B cell (primary cell): ENCODE results near the gene LANCL1. TPM values are rescaled to one million over a fixed set of nuclear protein-coding genes. Genes with fewer than 3 reads are reported as not detected.
A peak's percentile ranks its signal among the peaks of the same experiment; 100 is the strongest.

Experiments
- ATAC-seq: fragments of 200-7000 bp; cut with Tn5 transposase; one replicate; pipeline ENCODE4 v1.10.0; 2021; ENCODE audit warnings: low read depth, mild to moderate bottlenecking, moderate number of reproducible peaks, moderate library complexity
- CTCF ChIA-PET: fragments of 350-600 bp; sonication (Branson Sonifier 250); formaldehyde crosslinking; loops from one replicate; lab custom pipeline; 2021; ENCODE audit warnings: antibody characterized with exemption, inconsistent platforms; lab: Charles Lee
- POLR2A ChIA-PET: fragments of 350-600 bp; sonication (Branson Sonifier 250); formaldehyde crosslinking; loops from one replicate; lab custom pipeline; 2021; ENCODE audit warnings: antibody characterized with exemption; lab: Charles Lee
- DNase-seq: peaks from one replicate; pipeline ENCODE4 v3.0.0; 2013
- H2AFZ ChIP-seq: 2 replicates; pipeline ENCODE4 v1.6.1; 2012; ENCODE audit warnings: mild to moderate bottlenecking, low read depth, low read length; ENCODE audit not compliant: insufficient read depth, poor library complexity, severe bottlenecking
- H3K27ac ChIP-seq, 2 donors: 1 replicate in 1 of 2; 2 replicates in 1 of 2; pipeline ENCODE4 v1.5.1; 2012 to 2013; ENCODE audit warnings: low read length in 2 of 2, mild to moderate bottlenecking in 2 of 2, moderate library complexity in 1 of 2
- H3K27me3 ChIP-seq, 4 experiments: fragments of 200-600 bp in 1 of 4; sonication (generic) in 1 of 4; replicated peaks in 1 of 4; 1 replicate in 2 of 4; 2 replicates in 2 of 4; pipeline versions ENCODE4 v1.6.1 to v1.7.0; 2013 to 2016; ENCODE audit warnings: low read length in 3 of 4, mild to moderate bottlenecking in 2 of 4, mixed read lengths in 1 of 4, moderate library complexity in 1 of 4; ENCODE audit not compliant: insufficient read depth in 4 of 4, control insufficient read depth in 3 of 4; ENCODE audit errors: control extremely low read depth in 1 of 4
- H3K36me3 ChIP-seq, 2 experiments: replicated peaks in 1 of 2; 1 replicate in 1 of 2; 2 replicates in 1 of 2; pipeline versions ENCODE4 v1.6.1 to v1.7.1; 2013; ENCODE audit warnings: low read length in 1 of 2; ENCODE audit not compliant: insufficient read depth in 2 of 2, control insufficient read depth in 1 of 2; ENCODE audit errors: control extremely low read depth in 1 of 2, extremely low read depth in 1 of 2
- H3K4me1 ChIP-seq, 2 donors: fragments of 200-600 bp in 1 of 2; sonication (generic) in 1 of 2; 1 replicate in 1 of 2; 2 replicates in 1 of 2; pipeline versions ENCODE4 v1.5.1 to v1.6.1; 2013 to 2017; ENCODE audit warnings: low read length in 2 of 2; ENCODE audit not compliant: control insufficient read depth in 2 of 2, insufficient read depth in 2 of 2
- H3K4me2 ChIP-seq: replicated peaks from 2 replicates; pipeline ENCODE3; 2012; ENCODE audit warnings: mild to moderate bottlenecking, low read depth, low read length; ENCODE audit not compliant: poor library complexity, severe bottlenecking
- H3K4me3 ChIP-seq, 5 experiments: fragments of 200-600 bp in 1 of 5; sonication (generic) in 1 of 5; 1 replicate in 3 of 5; 2 replicates in 2 of 5; pipeline versions ENCODE4 v1.5.1 to v1.7.0; 2011 to 2016; ENCODE audit warnings: low read length in 4 of 5, mild to moderate bottlenecking in 4 of 5, low read depth in 2 of 5, control low read depth in 1 of 5, moderate library complexity in 1 of 5; ENCODE audit not compliant: insufficient read depth in 1 of 5; ENCODE audit errors: control extremely low read depth in 1 of 5, extremely low read depth in 1 of 5
- H3K79me2 ChIP-seq: fragments of 200-600 bp; sonication (generic); one replicate; pipeline ENCODE4 v1.6.0; 2016; ENCODE audit warnings: low read length; ENCODE audit not compliant: control insufficient read depth, insufficient read depth
- H3K9ac ChIP-seq: fragments of 200-600 bp; sonication (generic); 2 replicates; pipeline ENCODE4 v1.6.1; 2017; ENCODE audit warnings: mild to moderate bottlenecking, low read length, moderate library complexity
- H3K9me3 ChIP-seq, 3 donors: one replicate each; pipeline versions ENCODE4 v1.6.1 to v1.7.1; 2013; ENCODE audit warnings: low read length in 2 of 3; ENCODE audit not compliant: control insufficient read depth in 2 of 3, insufficient read depth in 1 of 3; ENCODE audit errors: control extremely low read depth in 1 of 3
- H4K20me1 ChIP-seq: 2 replicates; pipeline ENCODE4 v1.6.0; 2012; ENCODE audit warnings: mild to moderate bottlenecking, low read length; ENCODE audit not compliant: insufficient read depth, control insufficient read depth, poor library complexity, severe bottlenecking
- H3K27ac Mint-ChIP-seq: one replicate; pipeline ENCODE4 v1.8.0; 2021; ENCODE audit warnings: mixed read lengths
- H3K27me3 Mint-ChIP-seq: one replicate; pipeline ENCODE4 v1.8.0; 2021; ENCODE audit warnings: mixed read lengths
- H3K4me1 Mint-ChIP-seq: one replicate; pipeline ENCODE4 v1.8.0; 2021; ENCODE audit warnings: mixed read lengths
- H3K4me3 Mint-ChIP-seq: one replicate; pipeline ENCODE4 v1.8.0; 2021; ENCODE audit warnings: mixed read lengths
- H3K9me3 Mint-ChIP-seq: one replicate; pipeline ENCODE4 v1.8.0; 2022; ENCODE audit warnings: mixed read lengths; ENCODE audit not compliant: insufficient read depth
- EZH2 ChIP-seq: IDR thresholded peaks from 2 replicates; pipeline ENCODE4 v1.6.1; 2012; ENCODE audit warnings: borderline replicate concordance, low read depth, mild to moderate bottlenecking, moderate library complexity, low read length; ENCODE audit not compliant: insufficient read depth, poor library complexity, severe bottlenecking
- WGBS: methylation state at CpG from one replicate; pipeline ENCODE4 v1.1.5; 2013; ENCODE audit warnings: missing lambda C conversion rate; ENCODE audit not compliant: insufficient coverage; 5-methylcytosine and 5-hydroxymethylcytosine counted together
- intact Hi-C: fragments of 100-400 bp; cut with micrococcal nuclease; formaldehyde crosslinking; loops from one replicate; pipeline ENCODE4 v1.10.0; 2022
- polyA plus RNA-seq: library from polyadenylated mRNA; depleted of rRNA; stranded (reverse); fragments of >200 nt; gene quantifications from 2 replicates; pipeline ENCODE4 v1.2.3, GENCODE V29; 2012
- total RNA-seq, 2 donors: library from RNA; stranded (reverse); fragments of 120-200 nt in 1 of 2; gene quantifications; 1 replicate in 1 of 2; 2 replicates in 1 of 2; pipeline versions ENCODE4 v1.2.3 to v1.2.4, GENCODE V29; 2013 to 2022
- TF ChIP-seq, protein P1 (sequence below): fragments of 200-600 bp; IDR thresholded peaks from one replicate; pipeline ENCODE4 v1.8.0; 2022; ENCODE audit warnings: antibody characterized with exemption, mild to moderate bottlenecking

The LANCL1 gene
- total and polyA plus RNA-seq, 2 donors (not counting 1 experiment from before 2014, with no cell fraction given), result 14.8 to 30.0 TPM

- Histone ChIP-seq H3K27ac (no peak overlapping the region), H3K27me3 (peaks cover 0 to 19% (median 4%) of the 10 kb centered on the region in 4 experiments), H3K4me2 (peak overlapping the region; percentile 57), H3K9me3 (peaks cover 0 to 23% (median 0%) of the 10 kb centered on the region in 3 donors), H3K4me3 (peak overlapping the region in 1 of 5 experiments; percentile 15), H3K36me3 (no peaks in the 10 kb centered on the region), H3K79me2 (no peaks in the 10 kb centered on the region), H2AFZ (peak overlapping the region; percentile 37), H4K20me1 (no peaks in the 10 kb centered on the region), H3K4me1 (peaks cover 0 to 5% of the 10 kb centered on the region in 2 donors), H3K9ac (peak overlapping the region; percentile 24)
- no CpG with 5 or more reads among the region's 7 CpGs for WGBS
- no peak for TF ChIP-seq EZH2
- TF ChIP-seq, protein P1, sequence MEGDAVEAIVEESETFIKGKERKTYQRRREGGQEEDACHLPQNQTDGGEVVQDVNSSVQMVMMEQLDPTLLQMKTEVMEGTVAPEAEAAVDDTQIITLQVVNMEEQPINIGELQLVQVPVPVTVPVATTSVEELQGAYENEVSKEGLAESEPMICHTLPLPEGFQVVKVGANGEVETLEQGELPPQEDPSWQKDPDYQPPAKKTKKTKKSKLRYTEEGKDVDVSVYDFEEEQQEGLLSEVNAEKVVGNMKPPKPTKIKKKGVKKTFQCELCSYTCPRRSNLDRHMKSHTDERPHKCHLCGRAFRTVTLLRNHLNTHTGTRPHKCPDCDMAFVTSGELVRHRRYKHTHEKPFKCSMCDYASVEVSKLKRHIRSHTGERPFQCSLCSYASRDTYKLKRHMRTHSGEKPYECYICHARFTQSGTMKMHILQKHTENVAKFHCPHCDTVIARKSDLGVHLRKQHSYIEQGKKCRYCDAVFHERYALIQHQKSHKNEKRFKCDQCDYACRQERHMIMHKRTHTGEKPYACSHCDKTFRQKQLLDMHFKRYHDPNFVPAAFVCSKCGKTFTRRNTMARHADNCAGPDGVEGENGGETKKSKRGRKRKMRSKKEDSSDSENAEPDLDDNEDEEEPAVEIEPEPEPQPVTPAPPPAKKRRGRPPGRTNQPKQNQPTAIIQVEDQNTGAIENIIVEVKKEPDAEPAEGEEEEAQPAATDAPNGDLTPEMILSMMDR, result peak; percentile 99
- Mint-ChIP-seq H3K9me3 (no peaks in the 10 kb centered on the region), H3K4me1 (peaks cover 4% of the 10 kb centered on the region), H3K27ac (no peak overlapping the region), H3K4me3 (peak overlapping the region; percentile 68), H3K27me3 (peaks cover 31% of the 10 kb centered on the region)
- ChIA-PET POLR2A (no interaction called here), CTCF (interaction anchor here (0.6 to 2.2 kb wide), 26 partner anchors 8 to 105 kb away, joined by 3 to 11 read pairs (median 4); no protein-coding TSS in a partner anchor)
- intact Hi-C loops, result no loop called here
- DNase-seq, result peak; percentile 49
- peak; percentile 45 for ATAC-seq
Measured at GRCh38 chr2:210503001-210503623, 26.6 kb upstream of the LANCL1 start.

DNA sequence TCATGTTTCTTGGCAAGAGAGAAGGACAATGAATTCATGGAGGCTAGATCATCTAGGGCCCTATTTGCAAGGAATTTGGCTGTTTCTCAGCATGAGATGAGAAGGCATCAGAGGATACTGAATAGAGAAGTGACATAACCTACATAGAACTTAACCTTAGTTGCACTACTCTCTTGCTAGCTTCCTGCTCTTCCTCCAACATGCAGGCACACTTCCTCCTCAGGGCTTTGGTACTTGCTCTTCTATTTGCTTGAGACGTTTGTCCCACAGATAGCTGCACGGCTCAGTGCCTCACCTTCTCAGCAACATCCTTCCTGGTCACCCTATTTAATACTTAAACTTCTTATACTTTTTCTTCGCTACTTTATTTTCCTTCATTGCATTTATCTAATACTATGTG is 20.0 kb upstream of the LANCL1 start:
- Mint-ChIP-seq H3K27ac (no peak overlapping the region), H3K27me3 (peaks cover 10% of the 10 kb centered on the region), H3K9me3 (no peaks in the 10 kb centered on the region), H3K4me1 (peaks cover 12% of the 10 kb centered on the region), H3K4me3 (no peak overlapping the region)
- Histone ChIP-seq H3K9ac (no peak overlapping the region), H3K79me2 (no peaks in the 10 kb centered on the region), H3K4me1 (peaks cover 7 to 8% of the 10 kb centered on the region in 2 donors), H3K4me2 (no peak overlapping the region), H3K27ac (peak overlapping the region in 1 of 2 donors; percentile 33), H3K4me3 (no peak overlapping the region), H3K27me3 (peaks cover 0 to 3% (median 0%) of the 10 kb centered on the region in 4 experiments), H2AFZ (peak overlapping the region; percentile 13), H4K20me1 (no peaks in the 10 kb centered on the region), H3K9me3 (peaks cover 0 to 18% (median 0%) of the 10 kb centered on the region in 3 donors), H3K36me3 (no peaks in the 10 kb centered on the region)
- intact Hi-C loops, result no loop called here
- TF ChIP-seq, protein P1, result no peak
- TF ChIP-seq EZH2, result no peak
- no CpG with 5 or more reads among the region's 3 CpGs for WGBS
- DNase-seq (peak; percentile 41), ATAC-seq (peak; percentile 84)
- POLR2A ChIA-PET, result no interaction called here
- CTCF ChIA-PET, result interaction anchor here (1.2 kb wide), 1 partner anchor 8 kb away, joined by 3 read pairs; no protein-coding TSS in a partner anchor
